Myocyte (in vitro differentiated cells): ENCODE data around the gene MSMB. TPM values are rescaled to one million over a fixed set of nuclear protein-coding genes. Genes with fewer than 3 reads are reported as not detected.
"Not testable (repeated sequence)": the region's sequence is repeated elsewhere in the genome, so short reads cannot be mapped to it uniquely, and the experiment has no call there.

Source experiments
- DNase-seq: peaks from one replicate; pipeline ENCODE4 v3.0.0-alpha.2; 2012; ENCODE audit warnings: low read depth
- total RNA-seq: library from RNA; depleted of rRNA; stranded (reverse); fragments of >200 nt; gene quantifications from 2 replicates; pipeline ENCODE4 v1.2.3, GENCODE V29; 2014

Gene MSMB
- total RNA-seq, 1 donor from 2014 or later: not detected

DNA sequence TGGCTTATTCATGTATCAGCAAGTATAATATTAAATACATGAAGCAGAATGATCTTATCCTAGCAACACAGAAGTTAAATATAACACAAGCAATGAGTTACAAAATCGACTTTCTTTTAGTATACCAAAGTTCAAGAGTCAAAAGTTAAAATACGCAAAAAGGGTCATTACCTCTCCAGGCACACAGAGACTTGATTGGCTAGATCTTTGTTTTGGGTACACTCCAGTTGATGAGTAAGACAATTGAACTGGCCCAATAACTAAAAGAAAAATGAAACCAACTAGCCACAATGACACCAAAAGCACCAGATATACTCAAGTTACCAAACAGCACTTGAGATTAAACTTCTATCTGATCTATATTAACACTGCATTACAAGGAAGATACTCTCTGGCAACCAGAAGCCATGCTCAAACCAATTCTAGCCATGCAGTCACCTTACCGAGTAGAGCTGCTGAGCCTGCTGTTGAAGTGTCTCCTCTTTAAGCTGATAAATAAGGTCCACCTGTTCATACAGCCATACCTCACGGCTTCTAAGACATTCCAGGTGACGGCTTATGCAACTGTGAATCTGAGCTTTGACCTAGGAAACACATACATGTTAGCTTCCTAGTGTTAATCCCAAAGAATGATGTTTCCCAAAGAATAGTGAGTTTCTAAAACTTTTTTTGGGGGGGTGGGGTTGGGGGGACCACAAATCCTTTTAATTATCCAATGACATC is 31.2 kb downstream of the MSMB start:
- no peak for DNase-seq

DNA sequence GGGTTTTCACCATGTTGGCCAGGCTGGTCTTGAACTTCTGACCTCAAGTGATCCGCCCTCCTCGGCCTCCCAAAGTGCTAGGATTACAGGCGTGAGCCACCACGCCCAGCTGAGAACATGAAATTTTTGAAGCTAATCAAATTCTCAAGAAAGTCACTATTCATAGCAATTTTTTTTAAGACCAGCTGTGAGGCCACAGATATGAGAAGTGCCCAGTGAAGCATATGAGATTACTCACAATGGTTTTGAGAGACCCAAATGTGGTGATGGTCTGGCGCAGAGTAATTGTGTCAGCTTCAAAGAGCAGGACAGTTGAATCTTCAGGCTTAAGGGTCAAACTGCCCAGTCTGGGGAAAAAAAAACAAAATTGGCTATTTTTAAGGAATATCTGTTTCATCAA is 31.9 kb downstream of the MSMB start:
- DNase-seq: no peak

DNA sequence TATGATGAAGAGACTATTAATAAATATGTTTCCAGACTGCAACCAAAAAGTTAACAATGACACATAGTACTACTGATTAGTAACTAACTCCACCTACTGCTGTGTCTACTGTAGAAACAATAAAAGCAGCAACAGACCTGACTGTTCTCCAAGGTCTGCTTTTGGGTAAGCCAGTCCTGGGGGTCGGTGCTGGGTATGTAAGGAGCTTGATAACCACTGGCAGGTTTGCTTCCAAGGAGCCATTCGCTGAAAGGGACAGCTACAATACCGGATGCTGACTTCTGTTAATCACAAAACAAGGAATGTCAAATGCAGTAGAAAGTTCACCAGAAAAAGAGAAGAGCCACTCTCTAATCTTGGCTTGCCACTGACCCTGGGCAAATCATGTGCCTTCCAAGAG is 33.3 kb downstream of the MSMB start:
- DNase-seq: no peak

DNA sequence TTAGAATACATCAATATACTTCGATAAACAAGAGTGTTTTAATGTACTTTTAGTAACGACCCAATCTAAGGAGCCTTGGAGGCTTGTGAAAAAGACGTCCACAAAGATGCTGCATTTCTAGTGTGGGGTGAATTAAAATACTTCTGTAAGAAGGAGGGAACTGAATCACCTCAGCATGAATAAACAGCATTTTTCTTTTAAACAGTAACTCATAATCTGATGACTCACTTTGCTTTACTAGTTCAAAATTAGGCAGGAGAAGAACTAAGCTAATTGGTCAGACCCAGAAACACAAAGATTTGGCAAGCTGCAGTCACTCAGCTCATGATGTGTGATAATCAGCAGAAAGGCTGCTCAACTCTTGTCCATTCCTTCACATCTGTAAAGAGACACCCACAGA is 39.9 kb downstream of the MSMB start:
- no peak for DNase-seq

DNA sequence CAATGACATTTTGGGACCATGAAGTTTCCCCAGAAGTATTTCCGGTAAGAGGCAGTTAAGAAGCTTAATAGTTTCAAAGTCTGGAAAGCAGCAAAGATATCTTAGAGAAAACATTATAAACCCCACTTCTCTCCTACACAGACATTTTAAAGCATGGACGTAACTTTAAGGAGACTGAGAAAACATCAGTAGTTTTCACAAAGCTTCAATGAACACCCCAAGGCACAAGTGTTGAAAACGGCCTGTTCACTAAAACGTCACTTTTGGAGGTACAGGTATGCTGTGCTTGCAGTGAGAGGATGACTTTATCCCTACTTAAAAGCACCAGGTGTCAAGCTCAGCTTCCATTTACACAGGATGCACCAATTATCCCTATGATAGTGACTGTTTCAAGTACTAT is 40.7 kb downstream of the MSMB start:
- no peak for DNase-seq

DNA sequence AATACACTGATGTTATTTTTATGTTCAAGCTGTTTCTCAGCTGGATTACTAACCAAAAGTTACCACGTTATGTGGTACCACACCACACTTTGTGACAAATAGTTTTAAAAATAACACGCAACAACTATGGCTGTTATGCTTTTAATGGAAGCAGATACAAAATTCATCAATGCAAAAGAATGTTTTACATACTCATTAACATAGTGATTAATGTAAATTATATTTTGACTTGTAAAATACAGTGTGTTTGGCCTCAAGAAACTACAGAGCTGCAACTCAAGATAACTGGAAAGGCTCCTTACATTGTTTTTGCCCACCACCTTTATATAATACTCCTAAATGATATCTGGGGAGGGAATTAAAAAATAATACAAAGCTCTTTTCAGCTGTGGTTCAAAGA is 41.1 kb downstream of the MSMB start:
- no peak for DNase-seq

DNA sequence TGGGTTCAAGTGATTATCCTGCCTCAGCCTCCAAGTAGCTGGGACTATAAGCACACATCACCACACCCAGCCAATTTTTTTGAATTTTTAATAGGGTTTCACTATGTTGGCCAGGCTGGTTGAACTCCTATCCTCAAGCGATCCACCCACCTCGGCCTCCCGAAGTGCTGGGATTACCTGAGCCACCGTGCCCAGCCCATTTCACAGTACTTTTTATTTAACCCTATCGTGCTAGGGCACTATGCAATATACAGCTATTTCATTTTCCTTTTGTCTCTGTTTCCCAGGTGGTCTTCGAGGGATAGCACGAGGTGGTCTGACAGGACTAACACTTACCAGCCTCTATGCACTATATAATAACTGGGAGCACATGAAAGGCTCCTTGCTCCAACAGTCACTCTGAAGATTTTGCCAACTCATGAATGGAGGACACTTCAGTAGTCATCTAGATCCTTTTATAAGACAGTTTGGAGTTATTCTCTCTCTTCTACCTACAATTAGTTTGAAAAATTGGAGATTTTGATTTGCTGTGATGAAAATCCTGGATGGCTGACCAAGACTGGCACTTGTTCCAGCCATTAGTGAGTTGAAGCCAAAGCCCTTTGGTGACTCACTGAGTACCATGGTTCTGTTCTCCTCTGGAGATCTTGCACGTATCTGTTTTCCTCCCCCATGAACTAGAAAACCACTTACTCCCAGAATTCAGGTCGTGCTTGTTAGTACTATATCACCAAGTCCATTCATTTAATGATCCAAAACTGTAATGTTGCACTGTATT is 43.0 kb downstream of the MSMB start:
- DNase-seq: no peak

DNA sequence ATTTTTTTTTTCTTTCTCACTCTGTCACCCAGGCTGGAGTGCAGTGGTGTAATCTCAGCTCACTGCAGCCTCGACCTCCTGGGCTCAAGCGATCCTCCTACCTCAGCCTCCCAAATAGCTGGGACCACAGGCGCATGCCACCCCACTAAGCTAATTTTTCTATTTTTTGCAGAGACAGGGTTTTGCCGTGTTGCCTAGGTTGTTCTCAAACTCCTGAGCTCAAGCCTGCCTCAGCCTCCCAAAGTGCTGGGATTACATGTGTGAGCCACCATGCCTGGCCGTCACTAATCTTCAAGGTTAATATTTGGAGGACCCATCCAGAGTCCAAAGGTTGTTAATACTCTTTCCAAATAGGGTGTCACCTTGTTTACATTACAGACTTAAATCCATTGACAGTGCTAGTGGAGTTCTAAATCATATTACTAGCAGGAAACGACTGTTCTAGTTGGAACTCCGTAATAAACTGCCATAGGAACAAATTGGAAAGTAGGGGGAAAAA is 43.8 kb downstream of the MSMB start:
- not testable (repeated sequence) for DNase-seq

DNA sequence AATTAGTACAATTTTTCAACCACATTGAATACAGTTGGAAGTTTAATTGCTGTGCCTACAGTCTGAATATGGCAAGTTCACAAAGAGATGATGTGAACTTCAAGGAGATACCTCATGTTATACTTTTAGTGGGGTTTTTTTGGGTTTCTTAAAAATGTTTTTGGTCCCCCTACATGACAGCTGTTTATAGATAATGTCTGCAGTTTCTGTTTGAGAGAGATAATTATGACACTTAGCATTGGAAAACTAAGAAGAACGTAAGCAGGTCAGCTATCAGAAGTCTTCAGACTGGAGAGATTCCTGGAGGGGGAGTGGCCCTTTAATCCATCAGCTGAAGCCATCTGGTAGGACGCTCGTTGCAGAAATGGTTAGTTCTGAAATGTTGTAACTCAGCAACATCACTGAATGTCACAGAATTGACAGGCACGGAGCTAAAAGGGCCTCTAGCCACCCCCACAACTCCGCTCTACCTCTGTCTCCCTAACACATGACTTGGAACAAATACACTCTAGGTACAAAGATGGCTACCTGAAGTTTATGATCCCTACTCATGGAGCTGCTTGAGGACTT is 44.8 kb downstream of the MSMB start:
- DNase-seq: no peak

DNA sequence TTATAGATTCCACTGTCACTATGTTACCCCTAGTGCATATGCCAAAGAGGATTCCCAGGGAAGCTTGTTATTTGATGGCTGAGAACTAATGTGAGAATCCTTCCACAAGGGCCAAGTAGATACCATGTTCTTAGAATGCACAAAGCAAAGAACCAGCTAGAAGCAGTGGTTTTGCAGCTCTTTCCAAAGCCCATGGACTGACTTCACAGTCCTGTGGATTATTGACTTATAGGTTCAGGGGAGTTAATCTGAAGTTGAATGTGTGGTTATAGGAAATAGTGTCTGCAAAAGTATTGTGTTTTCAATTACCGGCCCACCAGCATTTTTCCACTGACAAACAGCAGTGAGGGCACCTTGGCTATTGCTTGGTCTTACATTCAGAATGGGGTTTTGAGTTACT is 45.5 kb downstream of the MSMB start:
- no peak for DNase-seq

DNA sequence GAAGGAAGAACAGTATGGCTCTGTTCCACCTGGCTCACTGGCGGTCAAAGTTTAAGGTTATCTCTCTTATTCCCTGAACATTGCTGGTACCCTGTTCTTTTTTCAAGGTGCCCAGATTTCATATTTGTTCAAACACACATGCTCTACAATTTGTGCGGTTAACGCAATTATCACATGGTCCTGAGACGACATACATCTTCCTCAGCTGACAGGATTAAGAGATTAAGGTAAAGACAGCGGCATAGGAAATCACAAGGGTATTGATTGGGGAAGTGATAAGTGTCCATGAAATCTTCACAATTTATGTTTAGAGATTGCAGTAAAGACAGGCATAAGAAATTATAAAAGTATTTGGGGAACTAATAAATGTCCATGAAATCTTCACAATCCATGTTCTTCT is 46.1 kb downstream of the MSMB start:
- DNase-seq: not testable (repeated sequence)

DNA sequence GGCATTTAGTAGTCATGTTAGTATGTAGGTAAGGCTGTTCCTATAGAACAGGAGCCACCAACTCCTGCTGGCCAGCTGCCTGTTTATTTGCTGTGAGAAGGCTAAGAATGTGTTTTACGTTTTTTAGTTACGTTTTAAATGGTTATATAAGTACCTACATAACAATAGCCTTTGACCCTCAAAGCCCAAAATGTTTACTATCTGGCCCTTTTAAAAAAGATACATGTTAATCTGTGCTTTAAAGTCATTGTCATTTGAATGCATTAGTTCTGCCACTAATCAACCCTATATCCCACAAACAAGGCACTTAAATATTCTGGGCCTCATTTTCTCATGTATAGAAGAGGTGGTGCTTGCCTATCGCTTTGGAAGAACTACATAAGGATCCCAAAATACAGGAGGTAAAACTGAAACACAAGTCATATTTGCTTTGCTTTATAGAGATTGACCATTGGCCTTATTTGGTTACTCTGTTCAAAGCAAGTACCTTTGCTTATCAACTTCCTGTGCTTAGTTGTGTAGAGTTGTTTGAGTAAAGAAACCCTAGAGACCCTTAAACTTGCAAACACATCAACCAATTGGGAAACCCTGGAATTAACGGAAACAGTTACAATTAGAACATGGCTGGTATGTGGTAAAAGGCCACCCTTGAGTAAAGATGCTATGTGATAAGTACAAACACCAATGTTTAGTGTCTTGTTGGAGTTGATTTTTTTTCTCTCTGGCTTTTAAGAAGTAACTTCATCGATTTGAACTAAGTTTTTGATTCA is 47.9 kb downstream of the MSMB start:
- no peak for DNase-seq

DNA sequence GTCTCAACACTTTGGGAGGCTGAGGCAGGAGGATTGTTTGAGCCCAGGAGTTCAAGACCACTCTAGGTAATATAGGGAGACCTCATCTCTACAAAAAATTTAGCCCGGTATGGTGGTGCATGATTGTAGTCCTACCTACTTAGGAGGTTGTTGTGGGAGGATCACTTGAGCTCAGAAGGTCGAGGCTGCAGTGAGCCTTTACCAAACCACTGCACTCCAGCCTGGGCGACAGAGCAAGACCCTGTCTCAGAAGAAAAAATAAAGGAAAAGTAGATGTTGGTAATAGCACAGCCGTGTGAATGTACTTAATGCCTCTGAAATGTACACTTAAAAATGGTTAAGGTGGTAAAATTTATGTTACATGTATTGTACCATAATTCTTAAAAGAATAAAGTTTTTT is 48.5 kb downstream of the MSMB start:
- DNase-seq: no peak

DNA sequence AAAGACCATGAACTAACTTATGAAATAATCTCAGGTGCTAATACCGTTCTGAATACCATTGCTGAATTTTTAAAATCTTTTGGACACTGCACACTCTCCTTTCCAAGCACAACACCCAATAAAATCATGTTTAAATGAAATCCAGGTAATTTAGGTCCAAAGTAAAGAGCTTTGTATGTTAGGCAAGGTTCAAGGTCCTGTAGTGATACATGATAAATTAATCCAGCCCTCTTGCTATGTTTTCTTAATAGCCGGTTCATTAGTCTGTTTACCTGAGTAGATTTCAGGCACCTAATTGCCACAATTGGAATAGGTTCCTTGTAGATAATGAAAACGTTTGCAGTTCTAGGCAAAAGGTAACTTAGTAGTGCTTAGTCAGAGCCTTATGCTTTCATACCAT is 60.5 kb downstream of the MSMB start:
- DNase-seq: not testable (repeated sequence)

DNA sequence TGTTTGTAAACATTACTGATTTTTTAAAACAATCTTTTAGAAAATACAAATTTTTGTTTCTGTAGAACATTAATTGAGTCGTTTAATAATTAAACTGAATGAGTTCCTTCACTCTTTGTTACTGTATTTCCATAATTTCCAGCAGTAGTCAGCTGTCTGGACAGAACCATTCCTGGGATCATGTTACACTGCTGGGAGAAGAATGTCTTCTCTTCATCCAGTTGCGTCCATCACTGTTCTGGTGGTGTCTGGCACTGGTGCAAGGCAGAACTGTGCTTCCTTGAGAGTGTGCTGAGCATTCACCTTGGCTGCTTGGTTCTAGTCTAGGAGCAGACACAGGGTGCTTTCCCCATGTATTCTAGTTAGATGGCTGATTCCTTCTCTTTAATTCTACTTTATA is 61.6 kb downstream of the MSMB start:
- peak; percentile 50 for DNase-seq

DNA sequence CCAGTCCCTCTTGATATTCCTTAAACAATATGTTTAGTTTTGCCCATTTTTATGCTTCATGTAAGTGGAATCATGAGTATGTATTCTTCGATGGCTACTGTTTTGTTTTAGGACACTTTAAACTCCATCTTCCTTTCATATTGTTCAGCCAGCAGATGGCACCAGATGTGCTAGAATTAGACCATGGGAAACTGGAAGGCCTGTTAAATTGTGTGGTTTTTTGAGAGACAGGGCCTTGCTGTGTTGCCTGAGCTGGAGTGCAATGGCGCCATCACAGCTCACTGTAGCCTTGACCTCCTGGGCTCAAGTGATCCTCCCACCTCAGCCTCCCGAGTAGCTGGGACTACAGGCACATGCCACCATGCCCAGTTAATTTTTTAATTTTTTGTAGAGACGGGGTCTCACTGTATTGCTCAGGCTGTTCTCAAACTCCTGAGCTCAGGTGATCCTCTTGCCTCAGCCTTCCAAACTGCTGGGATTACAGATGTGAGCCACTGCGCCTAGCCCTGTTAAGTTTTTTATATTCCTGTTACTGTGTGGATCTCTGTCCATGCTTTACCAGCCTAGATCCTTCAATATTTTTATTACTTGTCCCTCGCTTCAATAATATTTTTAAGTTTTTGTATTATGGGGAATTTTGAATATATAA is 62.4 kb downstream of the MSMB start:
- DNase-seq: peak; percentile 62

Other genes starting within 250 kb of the MSMB start
- 4.7 and 4.9 TPM in 2 replicates for gene AGAP4, start 198.8 kb downstream of the MSMB start, total RNA-seq
- 103 and 124 TPM in 2 replicates for gene TIMM23, start 73.8 kb downstream of the MSMB start, total RNA-seq
- 139 and 181 TPM in 2 replicates for gene NCOA4, start 15.6 kb downstream of the MSMB start, total RNA-seq
- not detected in 2 replicates for gene ANTXRL, start 240.7 kb upstream of the MSMB start, total RNA-seq